Stimulated activated CD8-positive, alpha-beta memory T cell treated with anti-CD3 and anti-CD28 coated beads, Interleukin-4, amount 100 ng/mL, for 48 hours (primary cell): ENCODE data around the gene COPS7B.

Source experiments
- DNase-seq: peaks from one replicate; pipeline ENCODE4 v3.0.0-alpha.2; 2020

Gene COPS7B

DNA sequence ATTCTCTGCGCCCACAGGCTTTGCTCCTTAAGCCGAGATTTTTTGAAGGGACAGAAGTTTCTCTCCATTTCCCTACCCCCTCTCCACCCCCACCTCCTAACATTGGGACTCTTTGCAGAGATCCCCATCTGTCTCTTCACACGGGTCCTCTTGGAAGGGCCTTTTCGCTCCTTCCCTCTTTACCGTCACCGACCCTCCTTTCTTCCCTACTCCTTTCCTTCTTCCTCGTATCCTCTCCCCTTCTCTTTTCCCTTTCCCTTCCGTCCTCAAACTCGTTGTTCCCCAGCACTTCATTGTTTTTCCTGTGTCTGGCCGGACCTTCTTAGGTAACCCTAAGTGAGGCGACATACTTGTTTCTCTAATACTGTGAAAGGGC is 660 bp downstream of the COPS7B start:
- DNase-seq = no peak

DNA sequence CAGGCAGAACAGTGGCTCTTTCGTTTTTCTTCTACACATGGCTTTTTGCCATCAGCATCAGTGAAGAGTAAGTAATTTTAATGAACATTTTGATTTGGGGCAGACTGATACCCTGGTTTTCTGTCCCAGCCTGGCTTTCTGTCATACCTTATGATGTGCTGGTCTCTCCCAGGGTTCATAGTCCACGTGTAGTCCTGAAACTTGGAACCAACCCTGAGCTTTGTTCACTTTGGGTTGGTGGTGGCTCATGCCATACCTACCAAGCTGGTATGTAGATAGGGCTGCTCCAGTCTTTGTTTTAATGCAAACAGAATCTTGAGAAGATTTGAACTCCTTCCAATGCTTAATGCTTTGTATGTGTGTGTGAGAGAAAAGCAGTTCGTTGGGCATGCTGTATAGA is 4.9 kb downstream of the COPS7B start:
- no peak for DNase-seq

DNA sequence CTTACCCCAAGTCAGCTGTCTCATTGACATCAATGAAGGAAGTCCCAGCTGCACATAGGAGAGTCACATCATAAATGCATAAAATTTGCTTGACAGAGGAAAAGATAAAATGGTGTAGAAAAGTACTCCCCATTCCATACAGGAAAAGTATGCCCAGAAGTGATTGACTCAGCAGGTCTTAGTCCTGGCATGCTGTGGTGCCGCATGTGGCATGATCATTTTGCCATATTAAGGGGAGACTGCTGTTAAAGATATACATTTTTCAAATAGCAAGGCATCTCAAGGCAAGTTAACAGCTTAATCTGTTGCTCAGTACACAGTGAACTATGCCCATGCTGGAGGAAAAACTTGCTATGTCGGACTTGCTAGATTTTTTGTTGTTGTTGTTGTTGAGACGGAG is 8.1 kb downstream of the COPS7B start:
- DNase-seq = no peak

DNA sequence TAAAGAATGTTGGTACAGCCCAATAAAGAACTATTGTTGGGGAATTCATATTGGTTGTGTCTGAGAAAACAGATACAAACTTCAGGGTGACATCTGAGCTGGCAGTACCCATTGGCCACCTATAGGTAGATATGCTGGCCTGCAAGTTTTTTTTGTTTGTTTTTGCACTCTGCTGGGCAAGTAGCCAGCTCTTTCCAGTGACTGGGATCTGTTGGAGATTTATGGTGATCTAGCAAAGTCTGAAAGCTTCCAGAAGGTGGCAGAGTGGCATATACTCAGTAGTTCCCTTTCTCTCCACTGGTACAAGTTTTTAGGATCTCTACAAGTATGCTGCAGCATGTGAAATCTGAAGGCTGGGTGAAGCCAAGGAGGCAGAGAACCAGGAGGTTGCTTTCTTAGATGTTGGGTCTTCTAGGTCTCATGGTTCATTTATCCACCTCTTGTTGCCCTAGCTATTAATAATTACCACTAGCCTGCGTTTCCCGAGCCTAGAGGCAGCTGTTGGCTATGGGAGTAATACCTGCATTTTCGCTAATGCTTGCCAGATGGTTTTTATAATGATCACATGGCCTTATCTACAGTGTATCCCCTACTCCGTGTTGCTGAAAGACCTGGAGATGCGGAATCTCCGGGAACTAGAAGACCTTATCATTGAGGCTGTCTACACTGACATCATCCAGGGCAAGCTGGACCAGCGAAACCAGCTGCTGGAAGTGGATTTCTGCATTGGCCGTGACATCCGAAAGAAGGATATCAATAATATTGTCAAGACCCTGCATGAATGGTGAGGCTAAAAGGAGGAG is 9.5 kb downstream of the COPS7B start:
- DNase-seq = no peak

- DNase-seq = peak; percentile 76
These were observed 14.3 kb downstream of the COPS7B start for GRCh38 chr2:231800493-231801091.

- DNase-seq = no peak
These were observed 17.4 kb downstream of the COPS7B start for GRCh38 chr2:231803501-231804138.

DNA sequence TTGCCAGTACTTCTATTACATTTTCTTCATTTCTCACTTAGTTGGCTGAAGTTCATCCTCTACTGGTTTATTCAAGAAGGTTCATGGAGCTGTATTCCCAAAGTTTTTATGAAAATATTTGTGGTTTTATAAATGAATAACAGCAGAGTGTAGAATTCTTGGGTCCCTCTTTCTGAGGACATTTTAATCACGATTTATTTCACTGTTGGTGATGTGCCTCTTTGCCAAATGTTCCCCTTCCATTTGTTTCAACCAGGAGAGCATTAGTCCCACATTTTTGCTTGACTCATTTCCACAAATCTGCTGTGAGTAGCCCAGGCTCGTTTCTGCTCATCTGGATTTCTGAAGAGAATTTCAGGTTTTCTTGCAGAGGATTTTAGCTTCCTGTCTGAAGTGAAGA is 20.8 kb downstream of the COPS7B start:
- DNase-seq = no peak

DNA sequence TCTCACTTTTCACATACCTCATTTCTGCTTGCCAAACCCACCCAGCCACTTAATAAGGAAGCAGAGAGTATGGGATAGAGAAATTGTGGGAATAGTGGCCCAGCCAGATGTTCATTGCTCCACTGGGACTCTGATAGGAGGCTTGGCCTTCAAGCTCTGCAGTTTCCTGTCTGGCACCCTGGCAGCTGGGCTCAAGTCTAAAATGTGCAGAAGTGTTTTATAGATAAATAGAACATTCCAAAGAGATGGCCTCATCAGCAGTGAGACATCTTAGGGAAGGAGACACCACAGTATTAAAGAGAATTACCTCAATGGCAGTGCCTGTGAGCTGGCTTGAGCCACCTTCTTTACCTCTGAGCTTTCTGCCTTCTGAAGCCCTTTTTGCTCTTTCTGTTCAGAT is 24.7 kb downstream of the COPS7B start:
- DNase-seq = no peak

- DNase-seq = no peak
These were observed 30.2 kb downstream of the COPS7B start for GRCh38 chr2:231816327-231817026.

- DNase-seq = no peak
These were observed 33.3 kb downstream of the COPS7B start for GRCh38 chr2:231819447-231820042.

GRCh38 chr2:231820786-231821303 is 34.6 kb downstream of the COPS7B start:
- DNase-seq = no peak

DNA sequence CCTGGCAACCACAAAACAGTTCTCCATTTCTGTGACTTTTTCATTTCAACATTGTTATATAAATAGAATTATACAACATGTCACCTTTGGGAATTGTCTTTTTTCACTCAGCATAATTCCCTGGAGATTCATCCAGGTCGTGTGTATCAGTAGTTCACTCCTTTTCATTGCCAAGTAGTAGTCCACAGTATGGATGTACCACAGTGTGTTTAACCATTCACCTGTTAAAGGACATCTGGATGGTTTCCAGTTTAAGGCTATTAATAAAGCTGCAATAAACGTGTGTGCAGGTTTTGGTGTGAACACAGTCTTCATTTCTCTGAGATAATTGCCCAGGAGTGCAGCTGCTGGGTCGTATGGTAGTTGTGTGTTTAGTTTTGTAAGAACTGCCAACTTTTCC is 35.7 kb downstream of the COPS7B start:
- DNase-seq = no peak

DNA sequence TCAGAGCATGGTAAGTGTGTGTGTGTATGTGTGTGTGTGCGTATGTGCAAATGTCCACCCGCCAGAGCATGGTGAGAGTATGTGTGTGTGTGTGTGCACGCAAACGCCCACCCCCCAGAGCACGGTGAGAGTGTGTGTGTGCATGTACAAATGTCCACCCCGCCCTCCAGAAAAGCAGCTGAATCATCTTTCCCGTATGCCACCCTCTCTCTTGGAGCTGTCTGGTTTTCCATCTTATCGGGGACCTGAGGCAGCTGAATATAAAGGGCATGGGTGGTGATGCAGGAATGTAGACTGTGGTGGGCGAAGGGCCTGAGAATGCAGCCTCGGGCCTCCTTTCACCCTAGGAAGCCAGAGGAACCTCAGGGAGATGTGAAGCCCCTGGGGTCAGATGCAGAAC is 66.9 kb downstream of the COPS7B start:
- no peak for DNase-seq

DNA sequence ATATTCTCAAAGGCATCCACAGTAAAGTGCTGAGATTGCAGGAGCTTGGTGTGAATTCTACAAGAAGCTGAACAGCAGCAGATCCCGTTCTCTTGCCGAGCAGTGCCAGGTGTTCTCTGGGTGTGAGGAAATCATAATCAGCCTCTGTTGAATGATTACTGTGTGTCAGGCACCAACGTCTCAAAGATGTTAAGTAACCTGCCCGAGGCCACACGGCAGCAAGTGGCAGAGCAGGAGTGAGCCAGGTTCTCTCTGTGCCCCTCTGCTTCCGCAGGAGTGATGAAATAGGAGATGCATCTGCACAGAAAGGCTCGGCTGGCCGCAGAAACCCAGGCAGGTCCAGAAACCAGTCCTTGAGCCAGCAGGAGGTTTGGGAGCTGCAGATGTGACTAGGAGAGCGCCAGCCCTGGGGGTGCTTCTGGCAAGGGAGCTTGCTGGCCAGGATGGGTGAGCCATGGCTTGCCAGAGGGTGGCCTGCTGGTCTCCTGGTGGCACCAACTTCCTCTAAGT is 68.4 kb downstream of the COPS7B start:
- DNase-seq = no peak

- no peak for DNase-seq
These were observed 70.7 kb downstream of the COPS7B start for GRCh38 chr2:231856959-231857358.
